SU-DHL-6 (cell line): ENCODE measurements around the gene GPR84.

Experiments used
- H2AFZ ChIP-seq: fragments of 200-600 bp; sonication (generic); 2 replicates; pipeline ENCODE4 v1.6.1; 2014; ENCODE audit warnings: low read depth, mild to moderate bottlenecking, moderate library complexity, mixed read lengths, antibody characterized with exemption, low read length; ENCODE audit not compliant: severe bottlenecking
- H3F3A ChIP-seq: fragments of 200-600 bp; shearing (Covaris generic); 2 replicates; pipeline ENCODE4 v1.6.0; 2016; ENCODE audit warnings: antibody characterized with exemption, mild to moderate bottlenecking; ENCODE audit not compliant: insufficient read depth
- H3K27ac ChIP-seq: fragments of 200-600 bp; sonication (generic); 2 replicates; pipeline ENCODE4 v1.5.1; 2016; ENCODE audit warnings: low read depth, mild to moderate bottlenecking, low read length, moderate library complexity, mixed read lengths
- H3K27me3 ChIP-seq: fragments of 200-600 bp; sonication (generic), shearing (Covaris generic); 2 replicates; pipeline ENCODE4 v1.6.0; 2014; ENCODE audit warnings: mild to moderate bottlenecking, low read length
- H3K36me3 ChIP-seq: fragments of 200-600 bp; sonication (generic); 2 replicates; pipeline ENCODE4 v1.6.1; 2014; ENCODE audit warnings: mild to moderate bottlenecking, low read length, mixed read lengths
- H3K4me2 ChIP-seq: fragments of 300-600, 200-600 bp; shearing (Covaris generic), sonication (generic); 2 replicates; pipeline ENCODE4 v1.6.0; 2014; ENCODE audit warnings: low read length, low read depth, mild to moderate bottlenecking; ENCODE audit not compliant: poor library complexity, severe bottlenecking
- H3K4me3 ChIP-seq: fragments of 200-600 bp; sonication (generic); 2 replicates; pipeline ENCODE4 v1.5.1; 2014; ENCODE audit warnings: antibody characterized with exemption, low read length, mild to moderate bottlenecking, mixed read lengths; ENCODE audit not compliant: insufficient read depth, poor library complexity, severe bottlenecking
- H3K79me2 ChIP-seq: fragments of 200-600 bp; sonication (generic); 2 replicates; pipeline ENCODE4 v1.6.1; 2014; ENCODE audit warnings: mild to moderate bottlenecking, low read length, moderate library complexity; ENCODE audit not compliant: insufficient read depth
- H3K9ac ChIP-seq: fragments of 200-600 bp; sonication (generic); 2 replicates; pipeline ENCODE4 v1.7.0; 2014; ENCODE audit warnings: mild to moderate bottlenecking, low read length
- H3K9me2 ChIP-seq: fragments of 200-600 bp; sonication (generic); replicated peaks from 2 replicates; pipeline ENCODE4 v1.6.1; 2014; ENCODE audit warnings: low read length; ENCODE audit not compliant: insufficient read depth
- H3K9me3 ChIP-seq: fragments of 200-600 bp; sonication (generic); 2 replicates; pipeline ENCODE4 v1.6.1; 2014; ENCODE audit warnings: low read length, mixed read lengths; ENCODE audit not compliant: insufficient read depth
- H4K20me1 ChIP-seq: fragments of 200-600 bp; sonication (generic); 2 replicates; pipeline ENCODE4 v1.6.1; 2014; ENCODE audit warnings: low read depth, mild to moderate bottlenecking, antibody characterized with exemption, low read length, moderate library complexity, mixed read lengths
- EZH2phosphoT487 ChIP-seq: fragments of 200-600 bp; sonication (generic), shearing (Covaris generic); conservative IDR thresholded peaks from 2 replicates; pipeline ENCODE4 v1.6.1; 2018; ENCODE audit warnings: mild to moderate bottlenecking, antibody characterized with exemption, low read length, moderate library complexity, mixed read lengths
- TF ChIP-seq, protein P1 (sequence below): fragments of 200-600 bp; sonication (generic); IDR thresholded peaks from one replicate; pipeline ENCODE4 v1.5.1; 2017; ENCODE audit warnings: antibody characterized with exemption, mild to moderate bottlenecking, low read length, moderate library complexity; ENCODE audit not compliant: insufficient read depth, poor library complexity, severe bottlenecking

GPR84 gene

DNA sequence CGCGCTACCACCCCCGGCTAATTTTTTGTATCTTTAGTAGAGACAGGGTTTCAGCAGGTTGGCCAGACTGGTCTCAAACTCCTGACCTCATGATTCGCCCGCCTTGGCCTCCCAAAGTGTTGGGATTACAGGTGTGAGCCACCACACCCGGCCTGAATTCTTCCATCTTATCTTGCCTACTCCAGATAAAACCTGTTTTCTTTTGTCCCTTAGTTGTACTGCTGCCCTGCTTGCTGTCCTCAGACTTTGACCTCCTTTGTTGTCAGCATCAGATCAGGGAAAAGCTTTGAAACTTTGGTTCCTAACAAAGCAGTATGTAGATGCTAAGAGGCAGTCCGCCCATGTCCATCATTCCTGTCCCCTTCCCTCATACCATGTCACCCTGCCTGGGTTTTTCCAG lies 23.4 kb downstream of the GPR84 start:
- H4K20me1 ChIP-seq, result no peaks in the 10 kb centered on the region
- H3K36me3 ChIP-seq, result peaks cover 8% of the 10 kb centered on the region; the same call in 1 of the 2 replicates
- H3F3A ChIP-seq, result no peaks in the 10 kb centered on the region
- TF ChIP-seq, protein P1, sequence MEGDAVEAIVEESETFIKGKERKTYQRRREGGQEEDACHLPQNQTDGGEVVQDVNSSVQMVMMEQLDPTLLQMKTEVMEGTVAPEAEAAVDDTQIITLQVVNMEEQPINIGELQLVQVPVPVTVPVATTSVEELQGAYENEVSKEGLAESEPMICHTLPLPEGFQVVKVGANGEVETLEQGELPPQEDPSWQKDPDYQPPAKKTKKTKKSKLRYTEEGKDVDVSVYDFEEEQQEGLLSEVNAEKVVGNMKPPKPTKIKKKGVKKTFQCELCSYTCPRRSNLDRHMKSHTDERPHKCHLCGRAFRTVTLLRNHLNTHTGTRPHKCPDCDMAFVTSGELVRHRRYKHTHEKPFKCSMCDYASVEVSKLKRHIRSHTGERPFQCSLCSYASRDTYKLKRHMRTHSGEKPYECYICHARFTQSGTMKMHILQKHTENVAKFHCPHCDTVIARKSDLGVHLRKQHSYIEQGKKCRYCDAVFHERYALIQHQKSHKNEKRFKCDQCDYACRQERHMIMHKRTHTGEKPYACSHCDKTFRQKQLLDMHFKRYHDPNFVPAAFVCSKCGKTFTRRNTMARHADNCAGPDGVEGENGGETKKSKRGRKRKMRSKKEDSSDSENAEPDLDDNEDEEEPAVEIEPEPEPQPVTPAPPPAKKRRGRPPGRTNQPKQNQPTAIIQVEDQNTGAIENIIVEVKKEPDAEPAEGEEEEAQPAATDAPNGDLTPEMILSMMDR, result no peak
- no peak overlapping the region for H2AFZ ChIP-seq
- H3K4me2 ChIP-seq, result no peak overlapping the region
- no peak overlapping the region for H3K4me3 ChIP-seq
- no peaks in the 10 kb centered on the region for H3K27me3 ChIP-seq
- H3K79me2 ChIP-seq, result no peaks in the 10 kb centered on the region
- H3K9me2 ChIP-seq, result no peaks in the 10 kb centered on the region
- H3K27ac ChIP-seq, result no peak overlapping the region
- no peaks in the 10 kb centered on the region for H3K9me3 ChIP-seq
- no peak overlapping the region for H3K9ac ChIP-seq

DNA sequence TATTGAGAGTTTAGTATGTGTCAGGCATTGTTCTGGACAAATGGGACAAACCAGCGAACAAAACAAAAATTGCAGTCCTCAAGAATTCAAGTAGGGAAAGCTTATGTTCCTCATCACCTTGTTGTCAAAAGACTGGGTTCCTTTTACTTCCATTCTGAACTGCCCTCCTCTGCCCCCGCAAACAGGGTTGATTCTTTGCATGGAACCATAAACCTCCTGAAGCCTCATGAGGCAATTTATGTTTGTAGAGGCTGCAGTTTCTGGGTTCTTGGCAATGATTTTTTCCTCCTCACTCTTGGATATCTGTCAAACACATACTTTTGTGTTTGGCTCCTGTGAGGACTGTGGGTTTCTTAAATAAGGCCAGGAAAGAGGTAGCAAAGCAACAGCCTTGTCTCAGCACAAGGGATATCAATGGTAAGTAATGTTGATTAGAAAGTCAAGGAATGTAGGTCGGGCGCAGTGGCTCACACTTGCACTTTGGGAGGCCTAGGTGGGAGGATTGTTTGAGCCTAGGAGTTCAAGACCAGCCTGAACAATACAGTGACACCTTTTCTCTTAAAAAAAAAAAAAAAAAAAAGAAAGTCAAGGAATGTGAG lies 25.5 kb downstream of the GPR84 start:
- H3K9ac ChIP-seq, result no peak overlapping the region
- H4K20me1 ChIP-seq, result no peaks in the 10 kb centered on the region
- no peaks in the 10 kb centered on the region for H3K9me2 ChIP-seq
- H3K4me3 ChIP-seq, result no peak overlapping the region
- no peaks in the 10 kb centered on the region for H3K9me3 ChIP-seq
- H3K27ac ChIP-seq, result no peak overlapping the region
- no peaks in the 10 kb centered on the region for H3K27me3 ChIP-seq
- no peaks in the 10 kb centered on the region for H3F3A ChIP-seq
- no peak overlapping the region for H2AFZ ChIP-seq
- TF ChIP-seq EZH2phosphoT487, result no peak
- TF ChIP-seq, protein P1, result no peak
- H3K4me2 ChIP-seq, result no peak overlapping the region
- no peaks in the 10 kb centered on the region for H3K79me2 ChIP-seq
- peaks cover 7% of the 10 kb centered on the region; the same call in 1 of the 2 replicates for H3K36me3 ChIP-seq

DNA sequence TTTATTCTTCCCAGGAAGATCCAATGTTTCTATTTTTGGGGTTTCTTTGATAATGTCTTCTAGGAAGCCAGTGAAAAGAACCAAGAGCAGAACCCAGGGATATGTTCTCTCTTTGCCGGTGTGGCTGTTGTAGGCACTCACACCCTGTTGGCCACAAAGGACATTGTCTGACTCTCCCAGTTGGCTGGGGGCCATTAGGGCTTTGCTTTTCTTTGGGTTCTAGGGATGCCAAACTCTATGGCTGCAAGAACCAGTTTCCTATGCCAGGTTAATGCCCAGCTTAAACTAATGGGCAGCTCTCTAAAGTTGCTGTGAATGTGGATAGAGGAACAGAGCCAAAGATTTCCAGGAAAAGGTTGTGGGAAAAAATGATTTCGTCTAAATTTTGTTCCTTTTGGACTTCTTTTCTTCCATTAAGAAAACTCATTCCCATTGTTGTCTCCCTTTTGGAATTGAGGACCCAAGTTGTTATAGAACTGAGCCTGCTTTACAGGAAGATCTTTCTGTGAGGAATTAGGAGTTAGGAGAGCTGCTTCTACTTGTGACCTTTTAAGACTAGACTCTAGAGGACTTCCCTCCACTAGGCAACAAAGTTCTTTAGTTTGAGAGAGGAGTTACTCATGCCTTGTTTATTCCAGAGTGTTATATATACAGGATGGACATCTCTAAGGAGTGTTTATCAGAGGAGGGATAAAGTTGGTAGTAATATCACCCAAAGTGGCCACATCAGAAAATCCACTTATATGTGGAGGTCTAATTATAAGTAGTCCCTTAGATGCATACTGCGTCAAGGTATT lies 26.2 kb downstream of the GPR84 start:
- TF ChIP-seq, protein P1, result no peak
- no peak for TF ChIP-seq EZH2phosphoT487
- H3K27ac ChIP-seq, result no peak overlapping the region
- H3K27me3 ChIP-seq, result no peaks in the 10 kb centered on the region
- no peaks in the 10 kb centered on the region for H3K9me3 ChIP-seq
- H3K79me2 ChIP-seq, result no peaks in the 10 kb centered on the region
- no peak overlapping the region for H2AFZ ChIP-seq
- no peak overlapping the region for H3K4me2 ChIP-seq
- H3K4me3 ChIP-seq, result no peak overlapping the region
- no peak overlapping the region for H3K9ac ChIP-seq
- 0 out of 2 replicates have a peak, but pooled peaks cover under 1% of the 10 kb centered on the region for H3K36me3 ChIP-seq
- H3F3A ChIP-seq, result no peaks in the 10 kb centered on the region
- no peaks in the 10 kb centered on the region for H3K9me2 ChIP-seq
- peaks cover 4% of the 10 kb centered on the region; the same call in 1 of the 2 replicates for H4K20me1 ChIP-seq
